GM21529 (cell line): ENCODE measurements around the gene MKS1.

Experiments used
- ATAC-seq: cut with Tn5 transposase; IDR thresholded peaks from one replicate; pipeline ENCODE4 v1.9.1; 2021; ENCODE audit not compliant: unreplicated experiment

The MKS1 gene

GRCh38 chr17:58170622-58171021 lies 48.4 kb downstream of the MKS1 start:
- no peak for ATAC-seq

- no peak for ATAC-seq
Measured at GRCh38 chr17:58166682-58167081, 52.4 kb downstream of the MKS1 start, which contains the start of gene OR4D2. Gene OR4D2 (plus strand): TSS chr17:58166982. CDS start chr17:58169656, 2,674 bp downstream.

- ATAC-seq = no peak
Measured at GRCh38 chr17:58165981-58166380, 53.1 kb downstream of the MKS1 start.

- ATAC-seq = no peak
Measured at GRCh38 chr17:58161566-58161965, 57.5 kb downstream of the MKS1 start.

- ATAC-seq = no peak
Measured at GRCh38 chr17:58158181-58158580, 60.9 kb downstream of the MKS1 start.

- no peak for ATAC-seq
Measured at GRCh38 chr17:58156839-58157803, 61.9 kb downstream of the MKS1 start.
